Measurements from ENCODE around the gene EIF2B5. TPM values are rescaled to one million over a fixed set of nuclear protein-coding genes. Genes with fewer than 3 reads are reported as not detected.

The EIF2B5 gene
- total and polyA plus RNA-seq, 2 of the 13 experiments (the other 11 are each of a cell fraction or from before 2014, with no cell fraction given), result 38.4 to 60.2 TPM

DNA sequence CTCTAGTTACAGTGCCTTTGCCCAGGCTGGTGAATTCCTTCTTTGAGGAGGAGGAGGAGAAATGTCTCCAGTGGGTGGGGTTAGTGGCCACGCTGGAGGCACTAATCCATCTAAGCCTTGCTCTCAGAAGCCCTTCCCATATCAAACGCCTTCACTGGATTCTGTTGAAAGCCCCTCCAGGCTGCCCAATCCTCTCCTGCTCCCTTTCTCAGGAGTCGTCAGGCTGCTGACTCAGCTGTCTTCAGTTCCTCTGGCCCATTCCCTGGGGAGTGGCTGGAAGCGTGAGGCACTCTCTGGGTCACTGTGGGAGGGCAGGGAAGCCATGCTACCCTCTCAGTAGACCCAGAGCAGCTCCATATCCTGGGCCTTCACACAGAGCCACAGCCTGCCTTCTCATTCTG, 42.2 kb downstream of the EIF2B5 start:
- TF ChIP-seq MAFF (IDR thresholded peaks at IDR 0.05; ENCODE audit: low read depth, low read length) (peak; percentile 86), CHD4 (IDR thresholded peaks at IDR 0.05; ENCODE audit: borderline replicate concordance, low read length) (no peak), MAFK (conservative IDR thresholded peaks at IDR 0.05 in 1 of 2, IDR thresholded peaks at IDR 0.05 in 1 of 2; ENCODE audit: low read length in 2 of 2) (peak; percentile 88 to 92), ZNF614 (CRISPR knock-in tag; IDR thresholded peaks at IDR 0.05; ENCODE audit: borderline replicate concordance) (no peak)
- Histone ChIP-seq H3K9ac (ENCODE audit: insufficient read depth, low read depth, low read length) (no peak overlapping the region), H2AFZ (ENCODE audit: low read length) (no peak overlapping the region), H3K4me3 (replicated peaks in 1 of 3; ENCODE audit: insufficient read depth in 1 of 3, low read depth in 2 of 3, low read length in 3 of 3) (no peak overlapping the region), H3K9me3 (ENCODE audit: low read length) (no peaks in the 10 kb centered on the region), H3K36me3 (replicated peaks in 1 of 2; ENCODE audit: control insufficient read depth in 1 of 2, insufficient read depth in 2 of 2, low read length in 2 of 2) (peaks cover 41 to 54% of the 10 kb centered on the region in 2 experiments), H4K20me1 (ENCODE audit: insufficient read depth, low read length) (no peaks in the 10 kb centered on the region; the same call in 1 of the 2 replicates), H3K79me2 (ENCODE audit: insufficient read depth, low read length) (peaks cover 23% of the 10 kb centered on the region), H3K27me3 (ENCODE audit: control insufficient read depth in 1 of 2, insufficient read depth in 2 of 2, low read length in 2 of 2) (no peaks in the 10 kb centered on the region; a peak in 1 of 5 replicates), H3K4me1 (ENCODE audit: insufficient read depth, low read length) (peaks cover 24% of the 10 kb centered on the region), H3K27ac (ENCODE audit: extremely low read length, insufficient read depth, low read length) (no peak overlapping the region), H3K4me2 (ENCODE audit: low read depth, low read length) (no peak overlapping the region)
- ChIA-PET POLR2A (interaction anchor here (0.8 to 2.4 kb wide), 3 partner anchors 7 to 21 kb away, joined by 3 to 17 read pairs (median 4); partner anchors contain the start of gene ABCF3), CTCF (ENCODE audit: low intra/inter-chr PET ratio, low total read pairs) (no interaction called here)
- intact Hi-C loops (cut with micrococcal nuclease; ENCODE audit: unreplicated experiment), result no loop called here
- FAIRE-seq (no peak), ATAC-seq (no peak), DNase-seq (ENCODE audit: low spot score) (no peak)
- BruUV-seq (replicated peaks), result no TSS peak
- in situ Hi-C loops (cut with HindIII; ENCODE audit: extremely low pct_ligation_motif_present, low pct_unique_long_range_greater_than_20kb), result no loop called here
- 97% methylated on average over 3 of the region's 4 CpGs for WGBS (ENCODE audit: low lambda C conversion rate)

DNA sequence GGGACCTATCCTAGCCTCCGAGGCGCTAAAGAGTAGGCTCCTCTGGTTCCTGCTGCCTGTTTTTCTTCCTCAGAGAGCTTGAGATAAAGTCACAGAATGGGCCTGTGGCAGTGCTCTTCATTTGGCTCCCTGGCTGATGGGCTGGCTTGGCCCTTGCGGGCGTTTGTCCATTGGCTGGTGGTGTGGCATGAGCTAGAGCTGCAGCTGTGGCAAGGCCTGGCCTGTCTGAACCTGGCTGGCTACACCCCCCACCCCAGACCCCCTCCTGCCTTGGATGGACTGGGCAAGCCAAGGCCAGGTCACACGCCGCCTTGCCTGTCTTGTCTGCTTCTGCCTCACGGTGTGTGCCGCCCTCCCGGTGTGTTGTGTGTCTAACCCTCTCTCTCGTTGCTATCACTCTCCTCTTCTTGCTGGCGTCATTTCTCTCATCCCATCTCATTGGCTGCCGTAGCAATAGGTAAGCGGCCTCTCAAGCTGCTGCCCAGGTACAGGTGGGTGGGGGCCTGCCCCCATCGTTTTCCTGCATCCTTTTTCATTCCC, 42.7 kb downstream of the EIF2B5 start:
- no peak for TF ChIP-seq ZNF446 (CRISPR knock-in tag; IDR thresholded peaks at IDR 0.05)
- TF ChIP-seq ESRRA (CRISPR knock-in tag; IDR thresholded peaks at IDR 0.05; ENCODE audit: low read depth), result no peak
- no peak for TF ChIP-seq ZNF567 (CRISPR knock-in tag; IDR thresholded peaks at IDR 0.05; ENCODE audit: borderline replicate concordance)
- TF ChIP-seq, protein P1, sequence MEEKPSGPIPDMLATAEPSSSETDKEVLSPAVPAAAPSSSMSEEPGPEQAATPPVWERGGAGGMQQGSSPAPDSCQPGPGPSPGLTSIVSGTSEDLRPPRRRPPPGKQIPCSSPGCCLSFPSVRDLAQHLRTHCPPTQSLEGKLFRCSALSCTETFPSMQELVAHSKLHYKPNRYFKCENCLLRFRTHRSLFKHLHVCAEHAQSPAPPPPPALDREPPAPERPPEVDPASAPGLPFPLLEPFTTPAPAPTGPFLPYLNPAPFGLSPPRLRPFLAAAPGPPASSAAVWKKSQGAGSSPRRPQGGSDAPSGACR (CRISPR knock-in tag; IDR thresholded peaks at IDR 0.05), result no peak
- TF ChIP-seq ATF7 (IDR thresholded peaks at IDR 0.05), result no peak
- TF ChIP-seq ATF7 (CRISPR knock-in tag; IDR thresholded peaks at IDR 0.05), result no peak
- no peak for TF ChIP-seq SMC3 (IDR thresholded peaks at IDR 0.05; ENCODE audit: low read length)
- Histone ChIP-seq H3K9me3 (ENCODE audit: low read length) (no peaks in the 10 kb centered on the region), H3K27me3 (ENCODE audit: control insufficient read depth in 1 of 2, insufficient read depth in 2 of 2, low read length in 2 of 2) (no peaks in the 10 kb centered on the region; a peak in 1 of 5 replicates), H3K27ac (ENCODE audit: extremely low read length, insufficient read depth, low read length) (no peak overlapping the region), H3K4me3 (replicated peaks in 1 of 3; ENCODE audit: insufficient read depth in 1 of 3, low read depth in 2 of 3, low read length in 3 of 3) (no peak overlapping the region), H3K9ac (ENCODE audit: insufficient read depth, low read depth, low read length) (no peak overlapping the region), H3K4me2 (ENCODE audit: low read depth, low read length) (no peak overlapping the region), H3K79me2 (ENCODE audit: insufficient read depth, low read length) (peaks cover 23% of the 10 kb centered on the region), H2AFZ (ENCODE audit: low read length) (no peak overlapping the region), H3K4me1 (ENCODE audit: insufficient read depth, low read length) (peaks cover 24% of the 10 kb centered on the region), H3K36me3 (replicated peaks in 1 of 2; ENCODE audit: control insufficient read depth in 1 of 2, insufficient read depth in 2 of 2, low read length in 2 of 2) (peaks cover 45 to 60% of the 10 kb centered on the region in 2 experiments), H4K20me1 (ENCODE audit: insufficient read depth, low read length) (no peaks in the 10 kb centered on the region; the same call in 1 of the 2 replicates)
- no peak for FAIRE-seq
- ATAC-seq, result no peak
- BruUV-seq (replicated peaks), result no TSS peak
- CTCF ChIA-PET (ENCODE audit: low intra/inter-chr PET ratio, low total read pairs), result no interaction called here
- DNase-seq (ENCODE audit: low spot score), result no peak
- intact Hi-C loops (cut with micrococcal nuclease; ENCODE audit: unreplicated experiment), result no loop called here
- POLR2A ChIA-PET, result interaction anchor here (2.4 kb wide), 1 partner anchor 8 kb away, joined by 17 read pairs; the partner anchor contains the start of gene ABCF3
- in situ Hi-C loops (cut with HindIII; ENCODE audit: extremely low pct_ligation_motif_present, low pct_unique_long_range_greater_than_20kb), result no loop called here
- WGBS (ENCODE audit: low lambda C conversion rate), result 98% methylated on average over 14 of the region's 14 CpGs
